ENCODE data around the gene TTC39C.

Gene TTC39C

GRCh38 chr18:24111936-24112335 is 97.4 kb downstream of the TTC39C start:
- TF ChIP-seq CTCF (IDR thresholded peaks at IDR 0.05): no peak
- TF ChIP-seq ZFX (IDR thresholded peaks at IDR 0.05; ENCODE audit: borderline replicate concordance): no peak
- no peak overlapping the region for H3K27ac ChIP-seq

GRCh38 chr18:24112464-24112863 is 97.9 kb downstream of the TTC39C start:
- TF ChIP-seq ZFX (IDR thresholded peaks at IDR 0.05; ENCODE audit: borderline replicate concordance) (no peak), CTCF (IDR thresholded peaks at IDR 0.05) (no peak)
- no peak overlapping the region for H3K27ac ChIP-seq

GRCh38 chr18:24112874-24113615 is 98.5 kb downstream of the TTC39C start:
- no peak overlapping the region for H3K27ac ChIP-seq
- TF ChIP-seq ZFX (IDR thresholded peaks at IDR 0.05; ENCODE audit: borderline replicate concordance) (no peak), CTCF (IDR thresholded peaks at IDR 0.05) (no peak)

GRCh38 chr18:24114924-24115549 is 100.5 kb downstream of the TTC39C start:
- TF ChIP-seq ZFX (IDR thresholded peaks at IDR 0.05; ENCODE audit: borderline replicate concordance): no peak
- no peak for TF ChIP-seq CTCF (IDR thresholded peaks at IDR 0.05)
- H3K27ac ChIP-seq: no peak overlapping the region

GRCh38 chr18:24115628-24116027 is 101.1 kb downstream of the TTC39C start:
- TF ChIP-seq ZFX (IDR thresholded peaks at IDR 0.05; ENCODE audit: borderline replicate concordance): no peak
- TF ChIP-seq CTCF (IDR thresholded peaks at IDR 0.05): no peak
- no peak overlapping the region for H3K27ac ChIP-seq

- peak; percentile 87 for TF ChIP-seq CTCF (IDR thresholded peaks at IDR 0.05)
- no peak for TF ChIP-seq ZFX (IDR thresholded peaks at IDR 0.05; ENCODE audit: borderline replicate concordance)
Observed at GRCh38 chr18:24118750-24119577, 104.4 kb downstream of the TTC39C start.

More at GRCh38 chr18:24118750-24119577, 104.4 kb downstream of the TTC39C start:
- no peak overlapping the region for H3K27ac ChIP-seq

All from 22Rv1 (cell line).